ENCODE measurements around the gene ZNF665. TPM values are rescaled to one million over a fixed set of nuclear protein-coding genes. Genes with fewer than 3 reads are reported as not detected.

The ZNF665 gene
- total RNA-seq, 1 donor from 2014 or later: 3.8 TPM

DNA sequence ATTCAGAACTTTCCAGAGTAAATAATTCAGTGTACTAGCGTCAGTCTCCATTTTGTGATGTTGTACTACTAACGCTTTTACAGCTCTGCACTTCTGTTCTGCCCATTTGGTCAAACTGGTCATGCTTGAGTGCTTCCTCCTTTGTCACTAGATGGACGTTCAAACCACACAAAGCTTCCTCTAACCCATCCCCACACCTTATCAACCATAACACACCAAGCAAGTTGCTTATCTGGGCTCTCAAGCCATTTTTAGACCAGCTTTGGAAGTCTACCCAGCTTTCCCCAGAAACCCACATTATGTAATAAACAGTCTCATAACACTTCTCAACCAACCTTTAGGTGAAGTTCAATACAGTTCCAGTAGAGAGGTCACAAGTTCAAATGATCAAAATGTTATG lies 32.0 kb downstream of the ZNF665 start:
- TF ChIP-seq, protein P1, sequence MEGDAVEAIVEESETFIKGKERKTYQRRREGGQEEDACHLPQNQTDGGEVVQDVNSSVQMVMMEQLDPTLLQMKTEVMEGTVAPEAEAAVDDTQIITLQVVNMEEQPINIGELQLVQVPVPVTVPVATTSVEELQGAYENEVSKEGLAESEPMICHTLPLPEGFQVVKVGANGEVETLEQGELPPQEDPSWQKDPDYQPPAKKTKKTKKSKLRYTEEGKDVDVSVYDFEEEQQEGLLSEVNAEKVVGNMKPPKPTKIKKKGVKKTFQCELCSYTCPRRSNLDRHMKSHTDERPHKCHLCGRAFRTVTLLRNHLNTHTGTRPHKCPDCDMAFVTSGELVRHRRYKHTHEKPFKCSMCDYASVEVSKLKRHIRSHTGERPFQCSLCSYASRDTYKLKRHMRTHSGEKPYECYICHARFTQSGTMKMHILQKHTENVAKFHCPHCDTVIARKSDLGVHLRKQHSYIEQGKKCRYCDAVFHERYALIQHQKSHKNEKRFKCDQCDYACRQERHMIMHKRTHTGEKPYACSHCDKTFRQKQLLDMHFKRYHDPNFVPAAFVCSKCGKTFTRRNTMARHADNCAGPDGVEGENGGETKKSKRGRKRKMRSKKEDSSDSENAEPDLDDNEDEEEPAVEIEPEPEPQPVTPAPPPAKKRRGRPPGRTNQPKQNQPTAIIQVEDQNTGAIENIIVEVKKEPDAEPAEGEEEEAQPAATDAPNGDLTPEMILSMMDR (IDR thresholded peaks at IDR 0.05; ENCODE audit: unreplicated experiment): no peak

DNA sequence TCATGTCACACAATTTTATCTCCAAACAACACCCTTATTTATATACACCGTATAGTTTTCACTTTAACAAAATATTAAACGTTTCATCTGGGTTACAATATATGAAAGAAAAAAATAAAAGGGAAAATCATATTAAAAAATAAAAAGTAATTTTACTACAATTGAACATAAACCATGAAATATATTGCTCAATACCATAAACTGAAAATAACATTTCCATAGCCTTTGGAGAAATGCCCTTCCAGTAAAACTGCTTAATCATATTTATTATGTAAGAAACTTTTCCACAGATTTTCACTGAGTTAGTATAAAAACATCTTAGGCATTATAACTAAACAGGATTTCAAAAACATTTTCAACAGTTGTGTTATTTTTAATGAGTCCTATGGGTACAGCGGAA lies 32.8 kb downstream of the ZNF665 start:
- Mint-ChIP-seq H3K36me3 (ENCODE audit: low read depth, unreplicated experiment) (peaks cover 33% of the 10 kb centered on the region), H3K27me3 (ENCODE audit: unreplicated experiment) (peaks cover 10% of the 10 kb centered on the region), H3K4me1 (ENCODE audit: unreplicated experiment) (peaks cover 15% of the 10 kb centered on the region), H3K27ac (ENCODE audit: unreplicated experiment) (no peak overlapping the region), H3K9me3 (ENCODE audit: unreplicated experiment) (peaks cover 6% of the 10 kb centered on the region), H3K4me3 (ENCODE audit: unreplicated experiment) (no peak overlapping the region)
- no peak for DNase-seq (ENCODE audit: low spot score)
- TF ChIP-seq, protein P1 (IDR thresholded peaks at IDR 0.05; ENCODE audit: unreplicated experiment): no peak

More for the DNA sequence above, 32.0 kb downstream of the ZNF665 start:
- Mint-ChIP-seq H3K4me3 (ENCODE audit: unreplicated experiment) (no peak overlapping the region), H3K27me3 (ENCODE audit: unreplicated experiment) (peaks cover 10% of the 10 kb centered on the region), H3K36me3 (ENCODE audit: low read depth, unreplicated experiment) (peaks cover 41% of the 10 kb centered on the region), H3K27ac (ENCODE audit: unreplicated experiment) (no peak overlapping the region), H3K9me3 (ENCODE audit: unreplicated experiment) (peaks cover 9% of the 10 kb centered on the region), H3K4me1 (ENCODE audit: unreplicated experiment) (peaks cover 15% of the 10 kb centered on the region)
- no peak for DNase-seq (ENCODE audit: low spot score)

- Mint-ChIP-seq H3K27ac (ENCODE audit: unreplicated experiment) (no peak overlapping the region), H3K4me1 (ENCODE audit: unreplicated experiment) (peaks cover 23% of the 10 kb centered on the region), H3K4me3 (ENCODE audit: unreplicated experiment) (peak overlapping the region; percentile 90), H3K27me3 (ENCODE audit: unreplicated experiment) (peaks cover 14% of the 10 kb centered on the region), H3K36me3 (ENCODE audit: low read depth, unreplicated experiment) (peaks cover 27% of the 10 kb centered on the region), H3K9me3 (ENCODE audit: unreplicated experiment) (peaks cover 4% of the 10 kb centered on the region)
- TF ChIP-seq, protein P1 (IDR thresholded peaks at IDR 0.05; ENCODE audit: unreplicated experiment): no peak
- peak; percentile 42 for DNase-seq (ENCODE audit: low spot score)
Observed at GRCh38 chr19:53158119-53158656, 35.0 kb downstream of the ZNF665 start.

DNA sequence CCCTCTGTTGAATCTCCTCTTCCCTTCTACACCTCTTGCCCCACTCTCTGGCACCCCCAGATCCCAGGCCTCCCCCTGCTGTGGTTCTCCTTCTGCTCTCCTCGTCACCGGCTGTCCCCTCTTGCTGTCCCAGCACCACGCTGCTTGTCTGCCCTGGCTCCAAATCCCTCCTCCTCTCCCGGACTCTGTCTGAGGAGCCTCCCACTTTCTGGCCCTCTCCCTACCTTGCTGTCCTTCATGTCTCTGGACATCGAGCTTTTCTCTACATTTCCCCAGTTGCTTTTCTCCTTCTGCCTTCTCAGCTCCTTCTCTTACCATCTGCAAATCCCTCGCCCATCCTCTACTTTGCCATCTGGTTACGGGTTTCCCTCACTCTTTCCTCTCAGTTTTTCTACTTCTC lies 35.5 kb downstream of the ZNF665 start:
- TF ChIP-seq, protein P1 (IDR thresholded peaks at IDR 0.05; ENCODE audit: unreplicated experiment): no peak
- H3K36me3 Mint-ChIP-seq (ENCODE audit: low read depth, unreplicated experiment): peaks cover 31% of the 10 kb centered on the region
- DNase-seq (ENCODE audit: low spot score): peak; percentile 9
- peaks cover 4% of the 10 kb centered on the region for H3K9me3 Mint-ChIP-seq (ENCODE audit: unreplicated experiment)
- peaks cover 25% of the 10 kb centered on the region for H3K4me1 Mint-ChIP-seq (ENCODE audit: unreplicated experiment)
- H3K27ac Mint-ChIP-seq (ENCODE audit: unreplicated experiment): no peak overlapping the region
- peak overlapping the region; percentile 90 for H3K4me3 Mint-ChIP-seq (ENCODE audit: unreplicated experiment)
- peaks cover 14% of the 10 kb centered on the region for H3K27me3 Mint-ChIP-seq (ENCODE audit: unreplicated experiment)

DNA sequence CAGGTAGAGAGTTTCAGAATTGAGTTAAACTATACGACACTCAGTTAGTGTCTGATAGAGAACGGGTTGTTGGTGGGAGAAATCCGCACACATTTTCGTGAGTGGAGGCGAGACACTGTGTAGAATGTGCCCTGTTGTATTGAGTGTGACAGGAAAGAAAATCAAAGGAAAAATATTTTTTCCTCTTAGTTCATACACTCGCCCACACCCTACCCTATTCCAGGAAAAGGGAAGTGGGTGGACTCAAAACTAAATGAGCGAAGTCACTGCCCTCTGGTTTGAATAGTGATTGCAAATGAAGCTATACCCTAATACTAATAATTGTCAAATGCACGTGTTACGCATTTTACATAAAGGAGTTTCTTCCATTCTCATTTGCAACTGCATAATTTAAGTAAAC lies 36.3 kb downstream of the ZNF665 start:
- H3K4me1 Mint-ChIP-seq (ENCODE audit: unreplicated experiment): peaks cover 25% of the 10 kb centered on the region
- peaks cover 14% of the 10 kb centered on the region for H3K27me3 Mint-ChIP-seq (ENCODE audit: unreplicated experiment)
- peak overlapping the region; percentile 90 for H3K4me3 Mint-ChIP-seq (ENCODE audit: unreplicated experiment)
- no peak for DNase-seq (ENCODE audit: low spot score)
- TF ChIP-seq, protein P1 (IDR thresholded peaks at IDR 0.05; ENCODE audit: unreplicated experiment): no peak
- peak overlapping the region; percentile 59 for H3K27ac Mint-ChIP-seq (ENCODE audit: unreplicated experiment)
- H3K36me3 Mint-ChIP-seq (ENCODE audit: low read depth, unreplicated experiment): peaks cover 31% of the 10 kb centered on the region
- H3K9me3 Mint-ChIP-seq (ENCODE audit: unreplicated experiment): peaks cover 4% of the 10 kb centered on the region

Data from endothelial cell (in vitro differentiated cells).